Suprapubic skin (tissue), 4 donors: ENCODE results near the gene OR6J1.
"Not testable (repeated sequence)": the region's sequence is repeated elsewhere in the genome, so short reads cannot be mapped to it uniquely, and the experiment has no call there.

Experiments
- EP300 ChIP-seq: sonication (generic); formaldehyde crosslinking; IDR thresholded peaks from one replicate; pipeline ENCODE4 v1.6.1; 2017; ENCODE audit warnings: antibody characterized with exemption
- POLR2A ChIP-seq, 2 donors: fragments of 450-650 bp; IDR thresholded peaks; one replicate each; pipeline ENCODE4 v1.6.1; 2017; ENCODE audit warnings: antibody characterized with exemption in 2 of 2, mild to moderate bottlenecking in 2 of 2, moderate library complexity in 2 of 2
- POLR2AphosphoS5 ChIP-seq, 3 donors: sonication (generic); formaldehyde crosslinking; IDR thresholded peaks; one replicate each; pipeline ENCODE4 v1.6.1; 2017; ENCODE audit warnings: antibody characterized with exemption in 3 of 3
- TF ChIP-seq, protein P1 (sequence below), 2 donors: fragments of 200-600 bp in 1 of 2; fragments of 450-650 bp in 1 of 2; sonication (generic) in 1 of 2; IDR thresholded peaks; one replicate each; pipeline ENCODE4 v1.5.1; 2016 to 2019; ENCODE audit warnings: antibody characterized with exemption in 2 of 2, mild to moderate bottlenecking in 1 of 2, moderate library complexity in 1 of 2

DNA sequence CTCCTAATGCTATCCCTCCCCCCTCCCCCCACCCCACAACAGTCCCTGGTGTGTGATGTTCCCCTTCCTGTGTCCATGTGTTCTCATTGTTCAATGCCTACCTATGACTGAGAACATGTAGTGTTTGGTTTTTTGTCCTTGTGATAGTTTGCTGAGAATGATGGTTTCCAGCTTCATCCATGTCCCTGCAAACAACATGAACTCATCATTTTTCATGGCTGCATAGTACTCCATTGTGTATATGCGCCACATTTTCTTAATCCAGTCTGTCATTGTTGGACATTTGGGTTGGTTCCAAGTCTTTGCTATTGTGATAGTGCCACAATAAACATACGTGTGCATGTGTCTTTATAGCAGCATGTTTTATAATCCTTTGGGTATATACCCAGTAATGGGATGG is 28.4 kb downstream of the OR6J1 start:
- TF ChIP-seq, protein P1, sequence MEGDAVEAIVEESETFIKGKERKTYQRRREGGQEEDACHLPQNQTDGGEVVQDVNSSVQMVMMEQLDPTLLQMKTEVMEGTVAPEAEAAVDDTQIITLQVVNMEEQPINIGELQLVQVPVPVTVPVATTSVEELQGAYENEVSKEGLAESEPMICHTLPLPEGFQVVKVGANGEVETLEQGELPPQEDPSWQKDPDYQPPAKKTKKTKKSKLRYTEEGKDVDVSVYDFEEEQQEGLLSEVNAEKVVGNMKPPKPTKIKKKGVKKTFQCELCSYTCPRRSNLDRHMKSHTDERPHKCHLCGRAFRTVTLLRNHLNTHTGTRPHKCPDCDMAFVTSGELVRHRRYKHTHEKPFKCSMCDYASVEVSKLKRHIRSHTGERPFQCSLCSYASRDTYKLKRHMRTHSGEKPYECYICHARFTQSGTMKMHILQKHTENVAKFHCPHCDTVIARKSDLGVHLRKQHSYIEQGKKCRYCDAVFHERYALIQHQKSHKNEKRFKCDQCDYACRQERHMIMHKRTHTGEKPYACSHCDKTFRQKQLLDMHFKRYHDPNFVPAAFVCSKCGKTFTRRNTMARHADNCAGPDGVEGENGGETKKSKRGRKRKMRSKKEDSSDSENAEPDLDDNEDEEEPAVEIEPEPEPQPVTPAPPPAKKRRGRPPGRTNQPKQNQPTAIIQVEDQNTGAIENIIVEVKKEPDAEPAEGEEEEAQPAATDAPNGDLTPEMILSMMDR (IDR thresholded peaks at IDR 0.05), result not testable (repeated sequence)
- TF ChIP-seq POLR2AphosphoS5 (IDR thresholded peaks at IDR 0.05); POLR2A (IDR thresholded peaks at IDR 0.05); EP300: not testable (repeated sequence)
